T1000 (cell line): ENCODE measurements around the gene CLCF1.

Experiments
- DNase-seq: peaks from one replicate; lab custom pipeline; 2025; ENCODE audit warnings: mixed read lengths; lab: John Stamatoyannopoulos, UW

Gene CLCF1

GRCh38 chr11:67372993-67373647, at the start of gene CLCF1:
CLCF1 (minus strand) TSS chr11:67373598; CDS start chr11:67373539, 59 bp downstream.
- DNase-seq = no peak

GRCh38 chr11:67422891-67423290, 49.5 kb upstream of the CLCF1 start:
- DNase-seq = no peak

DNA sequence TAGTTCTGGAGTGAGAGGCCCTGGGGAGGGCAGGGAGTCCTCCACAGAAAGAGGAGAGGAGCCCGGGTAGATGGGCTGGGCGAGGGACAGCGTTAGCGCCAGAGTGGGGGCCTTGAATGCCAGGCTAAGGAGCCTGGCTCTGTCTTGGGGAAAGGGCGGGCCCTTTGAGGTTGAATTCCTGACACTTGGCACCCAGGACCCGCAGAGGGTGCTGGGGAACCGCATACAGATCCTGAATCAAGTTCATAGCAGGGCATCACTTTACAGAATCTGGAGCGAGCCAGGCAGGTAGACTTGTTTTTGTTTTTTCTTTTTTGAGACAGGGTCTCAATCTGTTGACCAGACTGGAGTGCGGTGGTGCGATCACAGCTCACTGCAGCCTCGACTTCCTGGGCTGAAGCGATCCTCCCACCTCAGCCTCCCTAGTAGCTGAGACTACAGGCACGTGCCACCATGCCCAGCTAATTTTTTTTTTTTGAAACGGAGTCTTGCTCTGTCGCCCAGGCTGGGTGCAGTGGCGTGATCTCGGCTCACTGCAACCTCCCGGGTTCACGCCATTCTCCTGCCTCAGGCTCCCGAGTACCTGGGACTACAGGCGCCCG, 48.1 kb upstream of the CLCF1 start:
- DNase-seq = no peak

- peak; percentile 91 for DNase-seq
These were observed 47.4 kb upstream of the CLCF1 start for GRCh38 chr11:67420646-67421429.

- no peak for DNase-seq
These were observed 46.8 kb upstream of the CLCF1 start for GRCh38 chr11:67420147-67420645.

GRCh38 chr11:67419325-67420049, 46.1 kb upstream of the CLCF1 start:
- no peak for DNase-seq

- no peak for DNase-seq
These were observed 45.3 kb upstream of the CLCF1 start for GRCh38 chr11:67418476-67419281.

- DNase-seq = no peak
These were observed 44.0 kb upstream of the CLCF1 start for GRCh38 chr11:67417425-67417824.

DNA sequence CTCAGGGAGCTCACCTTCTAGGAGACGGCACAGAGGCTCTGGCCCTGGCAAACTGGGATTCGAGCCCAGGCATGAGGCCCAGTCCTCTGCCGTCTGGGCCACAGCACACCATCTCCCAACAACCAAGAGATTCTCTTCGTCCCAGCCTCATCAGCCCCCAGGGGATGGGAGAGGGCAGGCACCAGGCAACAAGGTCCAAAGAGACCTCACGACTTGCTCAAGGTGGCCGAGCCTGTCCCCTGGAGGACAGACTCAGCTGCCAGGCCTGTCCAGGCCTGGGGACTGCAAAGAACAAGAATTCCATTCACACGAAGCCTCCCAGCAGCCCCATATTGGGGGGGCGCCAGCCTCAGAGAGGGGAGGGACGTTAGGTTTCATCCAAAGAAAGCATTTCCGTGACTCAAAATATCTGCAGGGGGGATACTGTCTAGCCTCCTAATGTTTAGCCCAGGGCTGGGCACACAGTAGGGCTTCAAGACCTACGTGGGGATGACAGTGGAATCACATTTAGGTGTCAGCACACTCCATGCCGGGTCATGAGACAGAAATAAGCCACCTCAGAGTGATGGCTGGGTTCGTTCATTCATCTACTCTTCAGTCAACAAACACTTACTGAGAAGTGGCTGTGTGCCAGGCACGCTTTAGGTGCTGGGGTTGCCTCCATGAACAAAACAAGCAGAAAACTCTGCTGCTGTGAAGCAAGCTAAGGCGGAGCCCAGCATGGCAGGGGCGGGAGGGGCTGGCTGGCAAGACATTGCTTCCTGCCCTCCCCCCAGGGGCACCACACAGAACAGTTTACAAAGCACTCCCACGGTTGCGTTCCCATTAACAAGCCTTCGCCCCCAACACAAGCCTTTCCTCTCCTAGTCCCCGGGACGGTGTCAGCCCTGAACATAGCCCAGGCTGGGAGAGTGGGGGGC, 43.3 kb upstream of the CLCF1 start:
- no peak for DNase-seq

DNA sequence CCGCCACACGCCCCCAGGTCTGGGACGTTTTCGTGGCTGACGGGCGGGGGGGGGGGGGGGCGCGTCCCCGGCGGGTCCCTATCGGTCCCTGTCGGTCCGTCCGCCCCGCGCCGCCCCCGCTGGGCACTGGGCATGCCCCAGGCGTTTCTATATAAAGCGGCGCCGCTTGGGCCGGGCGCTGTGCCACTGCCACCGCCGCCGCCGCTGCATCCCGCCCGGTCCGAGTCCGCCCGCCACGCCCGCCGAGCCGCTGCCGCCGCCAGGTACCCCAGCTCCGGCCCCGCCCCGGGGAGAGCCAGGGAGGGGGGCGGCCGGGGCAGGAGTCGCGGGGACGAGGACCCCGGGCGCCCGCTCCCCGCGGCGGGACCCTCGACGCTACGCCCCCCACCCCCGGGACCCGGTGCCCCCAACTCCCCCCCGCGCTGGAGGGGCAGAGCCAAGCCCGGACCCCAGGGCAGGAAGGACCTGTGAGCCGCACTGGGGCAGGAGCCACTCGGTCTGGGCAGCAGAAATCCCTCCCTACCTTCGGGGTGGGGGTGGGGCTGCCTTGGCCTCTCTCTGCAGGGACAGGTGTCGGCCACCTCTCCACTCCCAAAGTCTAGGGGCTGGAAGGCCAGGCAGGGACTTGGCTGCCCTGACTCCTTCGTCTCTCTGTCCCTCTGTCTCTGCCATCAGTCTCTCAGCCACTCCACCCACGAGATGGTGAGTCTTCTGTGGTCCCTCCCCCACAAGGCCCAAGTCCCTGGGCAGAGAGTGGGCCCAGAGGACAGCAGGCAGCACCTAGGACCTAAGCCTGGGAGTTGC, 42.3 kb upstream of the CLCF1 start, which contains the start of gene CARNS1:
CARNS1 (plus strand) TSS at position 178 of the 804 bp plus-strand sequence; CDS start at position 700, 522 bp downstream.
- DNase-seq = no peak

- DNase-seq = no peak
These were observed 40.0 kb upstream of the CLCF1 start for GRCh38 chr11:67413266-67413849.

DNA sequence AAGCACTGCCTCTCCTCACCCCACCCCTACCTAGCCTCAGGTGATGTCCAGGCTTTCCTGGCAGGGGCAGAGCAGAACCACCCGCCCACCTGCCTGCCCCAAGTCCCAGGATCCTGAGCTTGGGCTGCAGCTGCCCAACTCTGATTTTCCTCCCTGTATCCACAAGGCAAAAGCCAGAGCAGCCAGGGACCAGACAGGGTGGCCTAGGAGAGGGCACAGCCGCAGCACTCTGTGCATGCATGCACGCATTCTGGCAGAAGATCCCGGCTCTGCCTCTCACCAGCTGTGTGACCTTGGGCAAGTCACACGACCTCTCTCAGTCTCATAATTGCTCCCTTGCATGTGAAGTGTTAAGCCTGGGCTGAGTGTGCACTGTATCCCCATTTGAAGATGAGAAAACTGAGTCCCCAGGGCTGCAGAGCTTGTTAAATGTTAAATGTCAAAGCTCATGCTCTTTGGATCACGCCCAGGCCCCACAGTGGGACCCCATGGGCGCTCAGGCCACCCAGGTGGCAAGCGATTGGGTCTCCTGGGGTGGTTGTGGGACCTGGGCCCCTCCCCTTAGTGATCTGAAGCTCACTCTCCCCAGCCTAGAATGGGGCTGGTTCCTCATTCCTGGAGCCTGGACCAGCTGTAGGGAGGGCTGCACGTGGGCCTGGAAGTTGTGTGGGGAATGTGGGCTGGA, 39.2 kb upstream of the CLCF1 start:
- no peak for DNase-seq

- no peak for DNase-seq
These were observed 38.4 kb upstream of the CLCF1 start for GRCh38 chr11:67411785-67412152.

DNA sequence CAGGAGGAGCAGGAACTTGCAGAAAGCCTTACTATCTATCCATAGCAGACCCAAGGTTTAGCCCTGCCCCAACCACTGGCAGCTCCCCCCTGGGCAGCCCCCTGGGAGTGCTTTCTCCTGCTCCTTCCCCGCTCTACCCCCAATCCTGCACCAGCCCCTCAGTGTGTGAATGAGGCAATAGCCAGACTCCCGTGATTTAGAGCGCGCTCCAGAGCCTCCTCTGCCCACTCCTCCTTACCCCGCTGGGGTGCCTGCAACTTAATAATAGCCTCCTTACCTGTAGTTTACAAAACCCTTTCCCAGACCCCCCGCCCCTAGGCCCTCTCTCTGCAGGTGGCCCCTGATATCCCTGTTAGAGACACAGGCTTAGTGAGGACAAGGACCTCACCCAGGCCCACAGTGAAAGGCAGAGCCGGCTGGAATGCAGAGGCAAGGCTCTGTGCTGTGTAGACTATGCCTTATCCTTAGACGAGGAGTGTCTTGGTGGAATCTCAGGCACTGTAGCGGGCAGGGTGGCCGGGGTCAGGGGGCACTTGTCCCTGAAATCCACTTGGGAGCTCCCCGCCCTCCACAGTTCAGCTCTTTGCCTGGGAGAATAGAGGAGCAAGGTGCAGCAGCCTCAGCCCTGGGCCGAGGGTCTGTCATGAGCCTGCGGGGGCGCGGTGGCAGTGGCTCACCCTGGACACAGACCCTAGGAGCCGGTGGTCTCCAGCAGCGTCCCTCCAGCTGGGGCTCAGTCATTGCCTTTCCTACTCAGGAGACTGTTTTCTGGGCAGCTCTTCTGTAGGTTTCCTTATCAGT, 37.8 kb upstream of the CLCF1 start:
- no peak for DNase-seq

DNA sequence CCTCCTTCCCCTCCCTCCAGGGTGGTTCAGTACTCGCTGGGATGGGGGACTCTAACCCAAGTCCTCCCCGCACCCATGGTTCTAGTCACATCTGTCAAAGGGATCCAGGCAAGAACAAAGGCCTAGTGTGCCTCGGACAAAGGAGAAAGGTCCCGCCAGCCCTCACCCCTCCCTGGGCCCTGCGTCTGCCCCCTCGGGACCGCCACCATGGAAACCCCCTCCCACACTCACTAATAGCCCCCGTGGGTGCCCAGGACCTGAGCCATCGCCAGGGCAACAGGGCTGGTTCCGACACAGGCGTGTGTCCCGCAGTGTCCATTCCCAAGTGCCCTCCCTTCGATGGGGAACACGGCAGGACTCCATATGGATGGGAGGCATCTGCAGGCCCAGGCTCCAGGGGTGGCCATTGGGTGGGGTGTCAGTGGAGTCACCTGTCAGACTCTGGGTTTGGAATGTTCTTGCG, 37.0 kb upstream of the CLCF1 start:
- DNase-seq = no peak

DNA sequence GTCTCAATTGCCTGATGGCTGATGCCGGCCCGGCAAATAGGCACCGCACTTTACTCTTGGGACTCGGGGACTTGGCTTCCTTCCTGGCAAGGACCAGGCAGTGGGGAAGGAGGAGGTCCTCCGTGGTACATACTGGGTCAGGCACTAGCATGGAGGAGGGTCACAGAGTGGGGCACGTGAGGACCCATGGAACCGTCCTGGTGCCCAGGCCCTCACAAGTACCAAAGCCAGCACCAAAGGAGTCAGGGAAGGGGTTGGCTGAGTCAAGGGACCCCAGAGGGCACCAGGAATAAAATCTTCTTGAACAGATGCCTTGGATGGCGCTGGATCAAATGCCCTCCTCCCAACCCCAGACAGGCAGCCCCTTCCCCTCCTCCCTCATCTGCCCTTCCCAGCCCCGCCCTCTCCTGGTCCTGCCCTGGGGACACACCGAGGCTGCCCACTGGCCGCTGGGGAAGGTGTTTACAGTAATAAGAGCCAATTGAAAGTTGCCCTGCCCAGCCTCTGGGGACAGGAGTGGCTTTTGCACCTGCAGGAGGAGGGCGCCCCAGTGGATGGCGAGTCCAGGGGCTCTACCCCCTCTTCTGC, 36.5 kb upstream of the CLCF1 start:
- DNase-seq = no peak

GRCh38 chr11:67409261-67409666, 35.9 kb upstream of the CLCF1 start:
- no peak for DNase-seq
